Right lobe of liver (tissue), 6 donors: ENCODE measurements around the gene PPM1H. TPM values are rescaled to one million over a fixed set of nuclear protein-coding genes. Genes with fewer than 3 reads are reported as not detected.
A peak's percentile ranks its signal among the peaks of the same experiment; 100 is the strongest.

Experiments
- ATAC-seq, 4 donors: fragments of 200-7000 bp; cut with Tn5 transposase; one replicate each; pipeline ENCODE4 v1.9.1; 2020; ENCODE audit warnings: mild to moderate bottlenecking in 4 of 4, moderate library complexity in 4 of 4
- DNase-seq, 3 donors: peaks; one replicate each; pipeline ENCODE4 v3.0.0-alpha.2; 2020
- H3K27ac ChIP-seq, 3 donors: fragments of 200-600 bp; one replicate each; pipeline ENCODE4 v1.8.0; 2022
- H3K27me3 ChIP-seq, 2 donors: fragments of 200-600 bp; one replicate each; pipeline ENCODE4 v1.8.0; 2022
- H3K36me3 ChIP-seq, 4 donors: fragments of 200-600 bp; sonication (generic) in 1 of 4; one replicate each; pipeline versions ENCODE4 v1.5.1 to v1.8.0; 2017 to 2022; ENCODE audit warnings: control low read depth in 1 of 4
- H3K4me1 ChIP-seq, 4 donors: fragments of 200-600 bp; sonication (generic) in 1 of 4; one replicate each; pipeline versions ENCODE4 v1.5.1 to v1.8.0; 2017 to 2022; ENCODE audit warnings: control low read depth in 1 of 4
- H3K4me3 ChIP-seq, 3 donors: fragments of 200-600 bp; one replicate each; pipeline ENCODE4 v1.8.0; 2022
- H3K9me3 ChIP-seq, 4 donors: fragments of 200-600 bp; sonication (generic) in 1 of 4; one replicate each; pipeline versions ENCODE4 v1.5.1 to v1.8.0; 2017 to 2022; ENCODE audit warnings: control low read depth in 1 of 4
- CTCF ChIP-seq, 4 donors: fragments of 200-600 bp in 3 of 4; fragments of 450-650 bp in 1 of 4; IDR thresholded peaks; one replicate each; pipeline versions ENCODE4 v1.5.1 to v1.8.0; 2016 to 2022; ENCODE audit warnings: antibody characterized with exemption in 4 of 4, mild to moderate bottlenecking in 2 of 4
- POLR2A ChIP-seq: fragments of 450-650 bp; IDR thresholded peaks from one replicate; pipeline ENCODE4 v1.6.1; 2017; ENCODE audit warnings: antibody characterized with exemption, mild to moderate bottlenecking
- WGBS: methylation state at CpG from one replicate; pipeline ENCODE4 v1.1.6; 2018; ENCODE audit warnings: low coverage, low lambda C conversion rate; ENCODE audit not compliant: insufficient coverage; ENCODE audit errors: missing lambda C conversion rate; 5-methylcytosine and 5-hydroxymethylcytosine counted together
- intact Hi-C, 2 donors: fragments of 100-400 bp; cut with DNase I; formaldehyde crosslinking; loops; one replicate each; pipeline versions ENCODE4 v1.11.2 to v1.14.1; 2022
- total RNA-seq, 6 experiments: library from RNA; depleted of rRNA in 2 of 6; stranded (reverse); fragments of >200 nt in 2 of 6; fragmentation: NEBNext Ultra II Directional in 3 of 6; extraction: Animal tissue kit (Norgen Biotek cat#: 25700) in 3 of 6; gene quantifications; one replicate each; pipeline versions ENCODE4 v1.1.0 to v1.2.4, GENCODE V29; 2016 to 2023
- donor health status: DM: no; HTN: yes; CAD: no.
- donor health status: DM: no; HTN: no; CAD: no.
- donor health status: DM: no; HTN: no; CAD: no.
- donor health status: DM: no; HTN: yes; CAD: no.
- donor health status: DM: no; HTN: yes; CAD: no.

PPM1H gene
- total RNA-seq, 6 experiments from 2014 or later: 3.8 to 9.2 (median 6.5) TPM

GRCh38 chr12:62632411-62632918 lies 302.5 kb downstream of the PPM1H start:
- H3K9me3 ChIP-seq: no peaks in the 10 kb centered on the region
- no peaks in the 10 kb centered on the region for H3K36me3 ChIP-seq
- peak; percentile 68 to 81 (median 74) for ATAC-seq
- DNase-seq: peak; percentile 67 to 74 (median 73)
- intact Hi-C loops: no loop called here
- peak overlapping the region; percentile 60 to 66 (median 61) for H3K4me3 ChIP-seq
- 7% methylated on average over 8 of the region's 22 CpGs for WGBS
- H3K4me1 ChIP-seq: peaks cover 0 to 4% (median 0%) of the 10 kb centered on the region in 4 donors
- peak overlapping the region; percentile 47 to 67 (median 48) for H3K27ac ChIP-seq
- TF ChIP-seq CTCF (IDR thresholded peaks at IDR 0.05) (no peak), POLR2A (peak; percentile 0)
- H3K27me3 ChIP-seq: no peaks in the 10 kb centered on the region

- Histone ChIP-seq H3K9me3 (no peaks in the 10 kb centered on the region), H3K4me1 (peaks cover 0 to 4% (median 0%) of the 10 kb centered on the region in 4 donors), H3K36me3 (no peaks in the 10 kb centered on the region), H3K4me3 (peak overlapping the region; percentile 60 to 66 (median 61)), H3K27me3 (no peaks in the 10 kb centered on the region), H3K27ac (peak overlapping the region; percentile 47 to 67 (median 48))
- TF ChIP-seq POLR2A (peak; percentile 8), CTCF (IDR thresholded peaks at IDR 0.05) (peak in 3 of 4 donors; percentile 40 to 46 (median 42))
- DNase-seq (peak; percentile 78 to 82 (median 80)), ATAC-seq (peak; percentile 86 to 94 (median 92))
- 7% methylated on average over 8 of the region's 58 CpGs for WGBS
- intact Hi-C loops: no loop called here
Measured at GRCh38 chr12:62631471-62632410, 303.2 kb downstream of the PPM1H start.

- H3K27me3 ChIP-seq: no peaks in the 10 kb centered on the region
- intact Hi-C loops: no loop called here
- peaks cover 0 to 12% (median 4%) of the 10 kb centered on the region in 4 donors for H3K4me1 ChIP-seq
- no peaks in the 10 kb centered on the region for H3K9me3 ChIP-seq
- TF ChIP-seq POLR2A (no peak), CTCF (IDR thresholded peaks at IDR 0.05) (no peak)
- 81% methylated on average over 4 of the region's 5 CpGs for WGBS
- no peak overlapping the region for H3K4me3 ChIP-seq
- ATAC-seq (no peak), DNase-seq (no peak)
- H3K36me3 ChIP-seq: no peaks in the 10 kb centered on the region
- H3K27ac ChIP-seq: no peak overlapping the region
Measured at GRCh38 chr12:62629971-62630739, 304.8 kb downstream of the PPM1H start.

- H3K4me3 ChIP-seq: no peak overlapping the region
- DNase-seq (no peak), ATAC-seq (no peak)
- H3K27me3 ChIP-seq: no peaks in the 10 kb centered on the region
- H3K9me3 ChIP-seq: no peaks in the 10 kb centered on the region
- peaks cover 0 to 19% (median 5%) of the 10 kb centered on the region in 4 donors for H3K4me1 ChIP-seq
- intact Hi-C loops: no loop called here
- H3K36me3 ChIP-seq: no peaks in the 10 kb centered on the region
- WGBS: 75% methylated on average over 2 of the region's 4 CpGs
- TF ChIP-seq POLR2A: no peak
- no peak overlapping the region for H3K27ac ChIP-seq
Measured at GRCh38 chr12:62629413-62629812, 305.5 kb downstream of the PPM1H start.
